K562 (cell line): ENCODE results near the gene MAD2L1BP. TPM values are rescaled to one million over a fixed set of nuclear protein-coding genes. Genes with fewer than 3 reads are reported as not detected.

Experiments used
- ARHGAP35 ChIP-seq: fragments of 450-650 bp; IDR thresholded peaks from 2 replicates; pipeline ENCODE4 v1.6.1; 2018; ENCODE audit not compliant: partially characterized antibody
- ARID1B ChIP-seq: fragments of 450-650 bp; IDR thresholded peaks from 2 replicates; pipeline ENCODE4 v1.6.1; 2016; ENCODE audit warnings: antibody characterized with exemption, mild to moderate bottlenecking, inconsistent platforms
- BRD9 ChIP-seq: fragments of 450-650 bp; IDR thresholded peaks from 2 replicates; pipeline ENCODE4 v1.6.1; 2018; ENCODE audit warnings: low read depth; ENCODE audit not compliant: partially characterized antibody
- CBX8 ChIP-seq: fragments of 200-600 bp; sonication (generic); IDR thresholded peaks from 2 replicates; pipeline ENCODE4 v1.6.1; 2012; ENCODE audit warnings: borderline replicate concordance, mixed run types, low read depth, mild to moderate bottlenecking, moderate library complexity, mixed read lengths, low read length, control low read depth, inconsistent platforms; ENCODE audit not compliant: poor library complexity, severe bottlenecking; ENCODE audit errors: extremely low read depth
- CTBP1 ChIP-seq: fragments of 450-650 bp; IDR thresholded peaks from 2 replicates; pipeline ENCODE4 v1.6.1; 2016; ENCODE audit warnings: borderline replicate concordance
- DMBX1 ChIP-seq: fragments of 250-450 bp; sonication (Bioruptor Pico); IDR thresholded peaks from 2 replicates; pipeline ENCODE4 v1.8.0; 2022; ENCODE audit warnings: inconsistent platforms, mild to moderate bottlenecking, moderate library complexity, borderline replicate concordance
- E2F1 ChIP-seq: sonication (generic); formaldehyde crosslinking; IDR thresholded peaks from 2 replicates; pipeline ENCODE4 v1.8.1; 2023; ENCODE audit warnings: mild to moderate bottlenecking, missing genetic modification reagents, moderate library complexity
- ELF2 ChIP-seq: fragments of 250-450 bp; sonication (Bioruptor Pico); IDR thresholded peaks from 2 replicates; pipeline ENCODE4 v1.5.0; 2021; ENCODE audit warnings: mild to moderate bottlenecking
- ELF4 ChIP-seq: fragments of 450-650 bp; formaldehyde crosslinking; IDR thresholded peaks from 2 replicates; pipeline ENCODE4 v1.4.0; 2022; ENCODE audit warnings: missing genetic modification characterization
- ETV6 ChIP-seq, 3 experiments: fragments of 150-350 bp in 1 of 3; sonication (generic) in 1 of 3; formaldehyde crosslinking in 1 of 3; IDR thresholded peaks; 2 replicates each; pipeline versions ENCODE4 v1.6.1 to v1.8.0; 2014 to 2022; ENCODE audit warnings: borderline replicate concordance in 2 of 3, low read depth in 2 of 3, antibody characterized with exemption in 1 of 3, low read length in 1 of 3, mild to moderate bottlenecking in 1 of 3, missing genetic modification reagents in 1 of 3
- GABPB1 ChIP-seq: sonication (generic); formaldehyde crosslinking; IDR thresholded peaks from 2 replicates; pipeline ENCODE4 v1.8.0; 2022; ENCODE audit warnings: mild to moderate bottlenecking, missing genetic modification reagents
- IRF1 ChIP-seq: sonication (generic); formaldehyde crosslinking; IDR thresholded peaks from 2 replicates; pipeline ENCODE4 v1.8.0; 2022; ENCODE audit warnings: missing genetic modification reagents, mild to moderate bottlenecking, borderline replicate concordance
- PHF20 ChIP-seq: fragments of 450-650 bp; IDR thresholded peaks from 2 replicates; pipeline ENCODE4 v1.6.1; 2018; ENCODE audit not compliant: partially characterized antibody
- PML ChIP-seq: IDR thresholded peaks from 2 replicates; pipeline ENCODE4 v1.6.1; 2012; ENCODE audit warnings: low read length, inconsistent platforms
- POLR2A ChIP-seq: fragments of 450-650 bp; conservative IDR thresholded peaks from 2 replicates; pipeline ENCODE4 v1.6.1; 2016
- RNF2 ChIP-seq: sonication (generic); IDR thresholded peaks from 2 replicates; pipeline ENCODE4 v1.6.1; 2016
- SMARCA4 ChIP-seq: fragments of 450-650 bp; IDR thresholded peaks from 2 replicates; pipeline ENCODE4 v1.6.1; 2016
- SNRNP70 ChIP-seq: fragments of 200-400 bp; formaldehyde crosslinking; optimal IDR thresholded peaks from 2 replicates; pipeline ENCODE3; 2017; ENCODE audit warnings: low read depth, low read length
- SOX6 ChIP-seq: fragments of 450-650 bp; IDR thresholded peaks from 2 replicates; pipeline ENCODE4 v1.6.1; 2014; ENCODE audit warnings: mild to moderate bottlenecking
- VEZF1 ChIP-seq: fragments of 200-800 bp; sonication (Bioruptor generic); IDR thresholded peaks from 2 replicates; pipeline ENCODE4 v1.6.1; 2017; ENCODE audit warnings: missing genetic modification characterization, missing compliant biosample characterization
- XRCC3 ChIP-seq: fragments of 450-650 bp; IDR thresholded peaks from 2 replicates; pipeline ENCODE4 v1.6.1; 2017; ENCODE audit warnings: mild to moderate bottlenecking, moderate library complexity
- ZBED1 ChIP-seq: IDR thresholded peaks from 2 replicates; pipeline ENCODE4 v1.6.1; 2014
- ZBTB17 ChIP-seq: fragments of 450-650 bp; formaldehyde crosslinking; IDR thresholded peaks from 2 replicates; pipeline ENCODE4 v1.4.0; 2020; ENCODE audit warnings: mild to moderate bottlenecking
- ZBTB7A ChIP-seq: IDR thresholded peaks from 2 replicates; pipeline ENCODE4 v1.6.1; 2011; ENCODE audit warnings: low read depth, mild to moderate bottlenecking, low read length, moderate library complexity, borderline replicate concordance; ENCODE audit not compliant: control insufficient read depth
- ZNF830 ChIP-seq: fragments of 250-450 bp; sonication (Bioruptor Pico); IDR thresholded peaks from 2 replicates; pipeline ENCODE4 v1.5.0; 2021; ENCODE audit warnings: mild to moderate bottlenecking
- polyA plus RNA-seq, 8 experiments: library from polyadenylated mRNA; depleted of rRNA in 4 of 8; stranded (reverse) in 5 of 8; unstranded in 3 of 8; fragments of >200 nt; fragmentation: Nextera tagmentation in 2 of 8; fragmentation: Illumina TruSeq in 1 of 8; extraction: Ambion mirVana in 2 of 8; extraction: Trizol in 1 of 8; gene quantifications; 2 replicates each; pipeline versions ENCODE4 v1.2.1 to v1.2.3, GENCODE V29; 2011 to 2014; ENCODE audit warnings: inconsistent platforms in 1 of 8, missing spikeins in 1 of 8
- total RNA-seq, 7 experiments: library from RNA; depleted of rRNA in 6 of 7; stranded (reverse); fragments of >200 nt in 6 of 7; fragmentation: Illumina TruSeq in 2 of 7; extraction: Trizol in 2 of 7; gene quantifications; 2 replicates each; pipeline versions ENCODE4 v1.2.1 to v1.2.3, GENCODE V29; 2011 to 2021; ENCODE audit warnings: low replicate concordance in 1 of 7
- TF ChIP-seq, protein P1 (sequence below): fragments of 450-650 bp; IDR thresholded peaks from 2 replicates; pipeline ENCODE4 v1.6.1; 2016

MAD2L1BP gene
- total and polyA plus RNA-seq, 9 of the 15 experiments (the other 6 are each of a cell fraction or from before 2014, with no cell fraction given), result 69.7 to 321 (median 111) TPM

- peak; percentile 48; the same call in 1 of the 2 replicates for TF ChIP-seq E2F1 (CRISPR knock-in tag)
- TF ChIP-seq CTBP1, result peak; percentile 75
- 0 out of 2 replicates have a peak, but pooled peaks have one; percentile 87 for TF ChIP-seq ZNF830 (CRISPR knock-in tag)
- TF ChIP-seq ZBED1, result peak; percentile 70; the same call in 1 of the 2 replicates
- TF ChIP-seq, protein P1, sequence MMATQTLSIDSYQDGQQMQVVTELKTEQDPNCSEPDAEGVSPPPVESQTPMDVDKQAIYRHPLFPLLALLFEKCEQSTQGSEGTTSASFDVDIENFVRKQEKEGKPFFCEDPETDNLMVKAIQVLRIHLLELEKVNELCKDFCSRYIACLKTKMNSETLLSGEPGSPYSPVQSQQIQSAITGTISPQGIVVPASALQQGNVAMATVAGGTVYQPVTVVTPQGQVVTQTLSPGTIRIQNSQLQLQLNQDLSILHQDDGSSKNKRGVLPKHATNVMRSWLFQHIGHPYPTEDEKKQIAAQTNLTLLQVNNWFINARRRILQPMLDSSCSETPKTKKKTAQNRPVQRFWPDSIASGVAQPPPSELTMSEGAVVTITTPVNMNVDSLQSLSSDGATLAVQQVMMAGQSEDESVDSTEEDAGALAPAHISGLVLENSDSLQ, result peak; percentile 75
- TF ChIP-seq ARID1B, result peak; percentile 74
- peak; percentile 95 for TF ChIP-seq BRD9
- no peak for TF ChIP-seq VEZF1
- TF ChIP-seq SMARCA4, result peak; percentile 78
- TF ChIP-seq SNRNP70, result no peak
- TF ChIP-seq ZBTB7A, result peak; percentile 73
- TF ChIP-seq IRF1 (CRISPR knock-in tag), result no peak
- TF ChIP-seq ZBTB17 (CRISPR knock-in tag), result peak; percentile 74; the same call in 1 of the 2 replicates
- TF ChIP-seq ELF4 (CRISPR knock-in tag), result peak; percentile 46; the same call in 1 of the 2 replicates
- TF ChIP-seq PML, result peak; percentile 84; the same call in 1 of the 2 replicates
- TF ChIP-seq XRCC3, result no peak
- no peak for TF ChIP-seq ARHGAP35
- no peak; a peak in 1 of 4 replicates for TF ChIP-seq ETV6 (IDR thresholded peaks at IDR 0.05; ENCODE audit: borderline replicate concordance in 1 of 2, low read depth in 2 of 2, low read length in 1 of 2)
- TF ChIP-seq ETV6 (CRISPR knock-in tag; IDR thresholded peaks at IDR 0.05; ENCODE audit: borderline replicate concordance), result no peak
- no peak for TF ChIP-seq CBX8
- no peak; the same call in 1 of the 2 replicates for TF ChIP-seq DMBX1
- TF ChIP-seq GABPB1 (CRISPR knock-in tag), result peak; percentile 27; the same call in 1 of the 2 replicates
- TF ChIP-seq SOX6, result peak; percentile 36; the same call in 1 of the 2 replicates
- TF ChIP-seq ELF2 (CRISPR knock-in tag), result peak; percentile 57; the same call in 1 of the 2 replicates
- TF ChIP-seq POLR2A, result peak; percentile 84
- peak; percentile 49; the same call in 1 of the 2 replicates for TF ChIP-seq RNF2
- TF ChIP-seq PHF20, result peak; percentile 14
Observed at GRCh38 chr6:43628393-43629103, 7.1 kb upstream of the MAD2L1BP start (continued).
